A549 (cell line): ENCODE data around the gene WNT3A. TPM values are rescaled to one million over a fixed set of nuclear protein-coding genes. Genes with fewer than 3 reads are reported as not detected.

ENCODE experiments used
- ATAC-seq, 2 experiments: fragments of 200-7000 bp in 1 of 2; fragments of >200 bp in 1 of 2; cut with Nextera tagmentation in 1 of 2; cut with Tn5 transposase in 1 of 2; 3 replicates each; pipeline versions ENCODE4 v1.8.0 to v1.9.1; 2018 to 2020; ENCODE audit warnings: mild to moderate bottlenecking in 1 of 2, moderate library complexity in 1 of 2
- CTCF ChIA-PET: fragments of 300-600 bp; sonication (Branson Sonifier 250); formaldehyde crosslinking; extraction: SDS; loops from one replicate; lab custom pipeline; 2021; ENCODE audit warnings: antibody characterized with exemption, inconsistent platforms; lab: Yijun Ruan, JAX
- POLR2A ChIA-PET: fragments of 350-600 bp; formaldehyde crosslinking; extraction: SDS; loops from one replicate; lab custom pipeline; 2021; ENCODE audit warnings: antibody characterized with exemption, inconsistent platforms; lab: Yijun Ruan, JAX
- DNase-seq, 2 experiments: peaks; one replicate each; pipeline versions ENCODE4 v3.0.0 to v3.0.0-alpha.2; 2011 to 2016; ENCODE audit warnings: low read depth in 1 of 2, low spot score in 1 of 2
- FAIRE-seq: peaks from 2 replicates; lab custom pipeline; 2011; peaks lifted over from hg19 to GRCh38; lab: Jason Lieb, UNC
- H3K27ac ChIP-seq, 2 experiments: fragments of >200 bp; sonication (Bioruptor Twin); formaldehyde crosslinking; 3 replicates each; pipeline ENCODE4 v1.5.1; 2016 to 2017
- H3K4me1 ChIP-seq: fragments of >200 bp; sonication (Bioruptor Twin); formaldehyde crosslinking; 3 replicates; pipeline ENCODE4 v1.6.1; 2016
- H3K4me2 ChIP-seq: fragments of >200 bp; sonication (Bioruptor Twin); formaldehyde crosslinking; 3 replicates; pipeline ENCODE4 v1.6.1; 2016
- H3K4me3 ChIP-seq: fragments of >200 bp; sonication (Bioruptor Twin); formaldehyde crosslinking; 3 replicates; pipeline ENCODE4 v1.5.1; 2016
- H3K9me3 ChIP-seq: fragments of >200 bp; sonication (Bioruptor Twin); formaldehyde crosslinking; 3 replicates; pipeline ENCODE4 v1.6.1; 2016
- BHLHE40 ChIP-seq: IDR thresholded peaks from 2 replicates; pipeline ENCODE4 v1.6.1; 2012; ENCODE audit warnings: low read depth, low read length, inconsistent platforms
- CBX8 ChIP-seq: fragments of 200-600 bp; sonication (generic); IDR thresholded peaks from 2 replicates; pipeline ENCODE4 v1.6.1; 2016
- CHD2 ChIP-seq: fragments of 150-350 bp; IDR thresholded peaks from 2 replicates; pipeline ENCODE4 v1.6.1; 2014; ENCODE audit warnings: low read length; ENCODE audit not compliant: partially characterized antibody
- CHD4 ChIP-seq: fragments of 200-600 bp; sonication (generic); IDR thresholded peaks from 2 replicates; pipeline ENCODE4 v1.6.1; 2016; ENCODE audit warnings: antibody characterized with exemption, mild to moderate bottlenecking, borderline replicate concordance
- EHF ChIP-seq: fragments of 250-450 bp; sonication (Bioruptor Pico); IDR thresholded peaks from 2 replicates; pipeline ENCODE4 v1.5.0; 2020; ENCODE audit warnings: mild to moderate bottlenecking
- EP300 ChIP-seq, 2 experiments: fragments of >200 bp; sonication (Bioruptor Twin); formaldehyde crosslinking; IDR thresholded peaks; 2 replicates in 1 of 2; 3 replicates in 1 of 2; pipeline ENCODE4 v1.6.1; 2016 to 2017
- ESRRA ChIP-seq: fragments of 150-350 bp; IDR thresholded peaks from 2 replicates; pipeline ENCODE4 v1.6.1; 2014; ENCODE audit warnings: mild to moderate bottlenecking, low read length, borderline replicate concordance
- FOSB ChIP-seq: fragments of 250-450 bp; sonication (Bioruptor Pico); IDR thresholded peaks from 2 replicates; pipeline ENCODE4 v1.5.0; 2020; ENCODE audit warnings: mild to moderate bottlenecking, moderate library complexity
- FOSL2 ChIP-seq, 2 experiments: fragments of 450-650 bp in 1 of 2; fragments of >200 bp in 1 of 2; sonication (Bioruptor Twin) in 1 of 2; formaldehyde crosslinking; IDR thresholded peaks; 2 replicates each; pipeline versions ENCODE4 v1.5.0 to v1.6.1; 2016 to 2020; ENCODE audit warnings: mild to moderate bottlenecking in 1 of 2, moderate library complexity in 1 of 2
- GATA3 ChIP-seq: IDR thresholded peaks from 2 replicates; pipeline ENCODE4 v1.6.1; 2012; ENCODE audit warnings: borderline replicate concordance
- HDAC2 ChIP-seq: fragments of 200-600 bp; sonication (generic); IDR thresholded peaks from 2 replicates; pipeline ENCODE4 v1.6.1; 2016
- HOXB13 ChIP-seq: fragments of 250-450 bp; sonication (Bioruptor Pico); IDR thresholded peaks from 2 replicates; pipeline ENCODE4 v1.5.0; 2020; ENCODE audit warnings: low read depth, mild to moderate bottlenecking, moderate library complexity
- JUN ChIP-seq, 2 experiments: fragments of >200 bp; sonication (Bioruptor Twin); formaldehyde crosslinking; IDR thresholded peaks; 2 replicates in 1 of 2; 3 replicates in 1 of 2; pipeline ENCODE4 v1.6.1; 2016 to 2017
- MAFK ChIP-seq: fragments of 450-650 bp; IDR thresholded peaks from 2 replicates; pipeline ENCODE4 v1.6.1; 2014; ENCODE audit not compliant: partially characterized antibody
- MAZ ChIP-seq: fragments of 150-350 bp; IDR thresholded peaks from 2 replicates; pipeline ENCODE4 v1.6.1; 2014; ENCODE audit warnings: antibody characterized with exemption, low read depth, low read length, borderline replicate concordance
- NFE2L2 ChIP-seq: fragments of 150-350 bp; conservative IDR thresholded peaks from 2 replicates; pipeline ENCODE4 v1.6.1; 2014; ENCODE audit warnings: low read length
- RARB ChIP-seq: fragments of 250-450 bp; sonication (Bioruptor Pico); IDR thresholded peaks from 2 replicates; pipeline ENCODE4 v1.8.0; 2021; ENCODE audit warnings: mild to moderate bottlenecking, moderate library complexity
- RNF2 ChIP-seq: fragments of 200-600 bp; sonication (generic); IDR thresholded peaks from 2 replicates; pipeline ENCODE4 v1.6.1; 2016; ENCODE audit warnings: low read depth, mild to moderate bottlenecking, antibody characterized with exemption, moderate library complexity, borderline replicate concordance
- SMC3 ChIP-seq: fragments of >200 bp; sonication (Bioruptor Twin); formaldehyde crosslinking; IDR thresholded peaks from 3 replicates; pipeline ENCODE4 v1.6.1; 2018; ENCODE audit warnings: inconsistent platforms
- SREBF2 ChIP-seq: fragments of 450-650 bp; IDR thresholded peaks from 2 replicates; pipeline ENCODE4 v1.6.1; 2014; ENCODE audit warnings: mild to moderate bottlenecking, moderate library complexity
- TFCP2L1 ChIP-seq: fragments of 250-450 bp; sonication (Bioruptor Pico); IDR thresholded peaks from 2 replicates; pipeline ENCODE4 v1.5.0; 2021; ENCODE audit warnings: mild to moderate bottlenecking
- TP53 ChIP-seq: fragments of 250-450 bp; sonication (Bioruptor Pico); IDR thresholded peaks from 2 replicates; pipeline ENCODE4 v1.5.0; 2021; ENCODE audit warnings: mild to moderate bottlenecking, moderate library complexity
- ZC3H11A ChIP-seq: fragments of 450-650 bp; IDR thresholded peaks from 2 replicates; pipeline ENCODE4 v1.6.1; 2014; ENCODE audit warnings: antibody characterized with exemption, mild to moderate bottlenecking
- ZFP36 ChIP-seq: fragments of 450-650 bp; IDR thresholded peaks from 2 replicates; pipeline ENCODE4 v1.6.1; 2014; ENCODE audit warnings: borderline replicate concordance; ENCODE audit not compliant: partially characterized antibody
- ZSCAN20 ChIP-seq: fragments of 250-450 bp; sonication (Bioruptor Pico); IDR thresholded peaks from 2 replicates; pipeline ENCODE4 v1.8.0; 2022; ENCODE audit warnings: mild to moderate bottlenecking, moderate library complexity
- WGBS: methylation state at CpG from one replicate; pipeline ENCODE4 v1.1.6; 2017; ENCODE audit errors: missing lambda C conversion rate; 5-methylcytosine and 5-hydroxymethylcytosine counted together
- polyA plus RNA-seq, 4 experiments: library from polyadenylated mRNA; depleted of rRNA in 3 of 4; stranded (reverse); fragments of >200 nt; fragmentation: RNase III in 1 of 4; extraction: RNeasy Plus Mini Kit Qiagen cat#74134 plus additional on column Dnase treatment in 1 of 4; gene quantifications; 2 replicates in 3 of 4; 3 replicates in 1 of 4; pipeline ENCODE4 v1.2.3, GENCODE V29; 2011 to 2017
- TF ChIP-seq, protein P1 (sequence below): fragments of 200-600 bp; sonication (generic); IDR thresholded peaks from 2 replicates; pipeline ENCODE4 v1.6.1; 2016; ENCODE audit warnings: antibody characterized with exemption, mild to moderate bottlenecking, moderate library complexity
- TF ChIP-seq, protein P2 (sequence below): fragments of >200 bp; sonication (Bioruptor Twin); formaldehyde crosslinking; IDR thresholded peaks from 3 replicates; pipeline ENCODE4 v1.5.1; 2016

Gene WNT3A
- polyA plus RNA-seq, 2 of the 4 experiments (the other 2 are of a cell fraction), result not detected

DNA sequence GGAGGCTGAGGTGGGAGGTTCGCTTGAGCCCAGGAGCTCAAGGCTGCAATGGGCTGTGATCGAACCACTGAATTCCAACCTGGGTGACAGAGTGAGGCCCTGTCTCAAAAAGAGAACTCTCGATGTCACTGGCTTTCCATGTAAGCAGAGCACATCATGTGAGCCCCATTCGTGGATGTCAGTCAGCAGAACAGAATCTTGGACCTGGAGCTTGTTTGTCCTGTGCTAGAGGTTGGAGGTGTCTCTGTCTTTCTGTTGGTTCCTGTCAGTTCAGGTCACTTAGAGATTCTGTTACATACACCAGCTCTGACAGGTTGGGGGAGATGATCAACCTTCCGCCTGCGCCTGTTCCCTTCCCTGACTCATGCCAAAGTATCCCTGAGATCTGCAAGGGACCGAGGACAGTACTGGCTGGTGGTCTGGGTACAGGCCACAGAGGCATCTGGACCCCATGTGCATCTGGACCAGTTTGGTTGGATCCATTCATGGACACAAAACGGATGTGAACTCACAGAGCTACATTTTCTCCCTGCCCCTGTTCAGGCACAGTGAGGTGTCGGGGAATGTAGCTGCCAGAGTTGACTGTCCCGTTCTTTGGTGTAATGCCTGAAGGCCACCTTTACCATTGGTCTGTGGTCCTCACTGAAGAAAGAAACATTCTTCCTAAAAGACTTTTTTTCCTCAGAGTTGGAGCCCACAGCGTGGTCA lies 85.7 kb downstream of the WNT3A start:
- ChIA-PET POLR2A (no interaction called here), CTCF (interaction anchor here (0.9 to 3.1 kb wide), 8 partner anchors 8 to 611 kb away, joined by 3 to 18 read pairs (median 4); partner anchors contain the start of gene MRPL55)
- 97% methylated on average over 11 of the region's 11 CpGs for WGBS
- no peak overlapping the region for H3K27ac ChIP-seq
- H3K4me2 ChIP-seq, result no peak overlapping the region
- H3K9me3 ChIP-seq, result peaks cover 28% of the 10 kb centered on the region
- FAIRE-seq, result no peak
- no peak for ATAC-seq
- no peak overlapping the region for H3K4me3 ChIP-seq
- TF ChIP-seq MAFK (no peak), CBX8 (no peak), HOXB13 (no peak), ZSCAN20 (CRISPR knock-in tag) (no peak), SMC3 (no peak), ZFP36 (no peak), ESRRA (no peak), GATA3 (no peak), HDAC2 (no peak), EHF (CRISPR knock-in tag) (no peak), ZC3H11A (no peak), CHD4 (no peak), NFE2L2 (no peak), JUN (IDR thresholded peaks at IDR 0.05) (no peak), TFCP2L1 (CRISPR knock-in tag) (no peak), RNF2 (no peak), MAZ (no peak), FOSB (CRISPR knock-in tag) (no peak)
- TF ChIP-seq, protein P1, sequence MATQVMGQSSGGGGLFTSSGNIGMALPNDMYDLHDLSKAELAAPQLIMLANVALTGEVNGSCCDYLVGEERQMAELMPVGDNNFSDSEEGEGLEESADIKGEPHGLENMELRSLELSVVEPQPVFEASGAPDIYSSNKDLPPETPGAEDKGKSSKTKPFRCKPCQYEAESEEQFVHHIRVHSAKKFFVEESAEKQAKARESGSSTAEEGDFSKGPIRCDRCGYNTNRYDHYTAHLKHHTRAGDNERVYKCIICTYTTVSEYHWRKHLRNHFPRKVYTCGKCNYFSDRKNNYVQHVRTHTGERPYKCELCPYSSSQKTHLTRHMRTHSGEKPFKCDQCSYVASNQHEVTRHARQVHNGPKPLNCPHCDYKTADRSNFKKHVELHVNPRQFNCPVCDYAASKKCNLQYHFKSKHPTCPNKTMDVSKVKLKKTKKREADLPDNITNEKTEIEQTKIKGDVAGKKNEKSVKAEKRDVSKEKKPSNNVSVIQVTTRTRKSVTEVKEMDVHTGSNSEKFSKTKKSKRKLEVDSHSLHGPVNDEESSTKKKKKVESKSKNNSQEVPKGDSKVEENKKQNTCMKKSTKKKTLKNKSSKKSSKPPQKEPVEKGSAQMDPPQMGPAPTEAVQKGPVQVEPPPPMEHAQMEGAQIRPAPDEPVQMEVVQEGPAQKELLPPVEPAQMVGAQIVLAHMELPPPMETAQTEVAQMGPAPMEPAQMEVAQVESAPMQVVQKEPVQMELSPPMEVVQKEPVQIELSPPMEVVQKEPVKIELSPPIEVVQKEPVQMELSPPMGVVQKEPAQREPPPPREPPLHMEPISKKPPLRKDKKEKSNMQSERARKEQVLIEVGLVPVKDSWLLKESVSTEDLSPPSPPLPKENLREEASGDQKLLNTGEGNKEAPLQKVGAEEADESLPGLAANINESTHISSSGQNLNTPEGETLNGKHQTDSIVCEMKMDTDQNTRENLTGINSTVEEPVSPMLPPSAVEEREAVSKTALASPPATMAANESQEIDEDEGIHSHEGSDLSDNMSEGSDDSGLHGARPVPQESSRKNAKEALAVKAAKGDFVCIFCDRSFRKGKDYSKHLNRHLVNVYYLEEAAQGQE, result no peak
- TF ChIP-seq, protein P2, sequence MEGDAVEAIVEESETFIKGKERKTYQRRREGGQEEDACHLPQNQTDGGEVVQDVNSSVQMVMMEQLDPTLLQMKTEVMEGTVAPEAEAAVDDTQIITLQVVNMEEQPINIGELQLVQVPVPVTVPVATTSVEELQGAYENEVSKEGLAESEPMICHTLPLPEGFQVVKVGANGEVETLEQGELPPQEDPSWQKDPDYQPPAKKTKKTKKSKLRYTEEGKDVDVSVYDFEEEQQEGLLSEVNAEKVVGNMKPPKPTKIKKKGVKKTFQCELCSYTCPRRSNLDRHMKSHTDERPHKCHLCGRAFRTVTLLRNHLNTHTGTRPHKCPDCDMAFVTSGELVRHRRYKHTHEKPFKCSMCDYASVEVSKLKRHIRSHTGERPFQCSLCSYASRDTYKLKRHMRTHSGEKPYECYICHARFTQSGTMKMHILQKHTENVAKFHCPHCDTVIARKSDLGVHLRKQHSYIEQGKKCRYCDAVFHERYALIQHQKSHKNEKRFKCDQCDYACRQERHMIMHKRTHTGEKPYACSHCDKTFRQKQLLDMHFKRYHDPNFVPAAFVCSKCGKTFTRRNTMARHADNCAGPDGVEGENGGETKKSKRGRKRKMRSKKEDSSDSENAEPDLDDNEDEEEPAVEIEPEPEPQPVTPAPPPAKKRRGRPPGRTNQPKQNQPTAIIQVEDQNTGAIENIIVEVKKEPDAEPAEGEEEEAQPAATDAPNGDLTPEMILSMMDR, result no peak
- peaks cover 32% of the 10 kb centered on the region for H3K4me1 ChIP-seq
- DNase-seq, result no peak

DNA sequence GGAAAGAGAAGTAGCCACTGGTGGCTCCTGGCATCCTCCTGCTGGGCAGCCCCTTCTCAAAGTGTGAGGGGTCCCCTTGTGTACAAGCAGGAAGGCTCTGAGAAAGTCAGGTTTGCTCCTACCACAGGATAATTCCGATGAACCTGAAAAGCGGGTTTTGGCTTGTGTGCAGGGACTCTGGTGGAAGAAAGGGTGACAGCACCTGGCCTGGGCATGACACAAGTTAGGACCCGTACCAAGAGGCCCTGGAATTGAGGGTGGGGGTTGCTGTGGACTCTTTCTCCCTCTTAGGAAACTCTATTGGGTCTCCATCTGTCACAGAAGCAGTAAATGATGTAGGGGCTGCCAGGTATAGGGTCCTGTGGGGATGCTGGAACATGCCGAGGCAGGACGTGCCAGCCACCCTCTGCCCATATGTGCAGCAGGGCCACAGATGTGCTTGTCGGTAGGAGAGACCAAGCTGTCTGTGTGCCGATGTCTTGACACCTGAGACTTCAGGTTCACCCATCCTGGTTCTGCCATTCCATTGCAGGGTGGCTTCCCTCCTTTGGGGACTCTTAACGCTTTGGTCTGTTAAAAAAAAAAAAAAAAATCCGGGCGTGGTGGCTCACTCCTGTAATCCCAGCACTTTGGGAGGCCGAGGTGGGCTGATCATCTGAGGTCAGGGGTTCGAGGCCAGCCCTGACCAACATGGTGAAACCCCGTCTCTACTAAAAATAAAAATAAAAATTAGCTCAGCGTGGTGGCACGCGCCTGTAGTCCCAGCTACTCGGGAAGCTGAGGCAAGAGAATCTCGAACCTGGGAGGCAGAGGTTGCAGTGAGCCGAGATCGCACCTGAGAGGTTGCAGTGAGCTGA lies 86.5 kb downstream of the WNT3A start:
- DNase-seq (no peak), FAIRE-seq (no peak), ATAC-seq (no peak)
- ChIA-PET POLR2A (interaction anchor here (0.5 to 0.7 kb wide), 2 partner anchors 35 to 72 kb away, joined by 3 to 4 read pairs; partner anchors contain the start of gene IBA57), CTCF (interaction anchor here (0.9 to 3.1 kb wide), 6 partner anchors 9 to 94 kb away, joined by 3 to 18 read pairs (median 5); partner anchors contain the start of genes IBA57 and MRPL55)
- Histone ChIP-seq H3K4me1 (peaks cover 25% of the 10 kb centered on the region), H3K4me3 (no peak overlapping the region), H3K27ac (no peak overlapping the region), H3K9me3 (peaks cover 28% of the 10 kb centered on the region), H3K4me2 (no peak overlapping the region)
- WGBS, result 93% methylated on average over 18 of the region's 20 CpGs
- TF ChIP-seq EP300 (IDR thresholded peaks at IDR 0.05), result no peak
- TF ChIP-seq MAZ, result no peak
- no peak for TF ChIP-seq ESRRA
- no peak for TF ChIP-seq FOSL2 (IDR thresholded peaks at IDR 0.05)
- no peak for TF ChIP-seq FOSL2 (CRISPR knock-in tag; IDR thresholded peaks at IDR 0.05)
- TF ChIP-seq TP53, result no peak
- no peak for TF ChIP-seq SREBF2
- TF ChIP-seq CHD2, result no peak
- no peak for TF ChIP-seq RARB (CRISPR knock-in tag)
- TF ChIP-seq BHLHE40, result no peak
- TF ChIP-seq, protein P2, result no peak
- TF ChIP-seq CHD4, result no peak
